Upper lobe of left lung (tissue), 6 donors: Measurements from ENCODE around the gene MACROH2A2. TPM values are rescaled to one million over a fixed set of nuclear protein-coding genes. Genes with fewer than 3 reads are reported as not detected.

Experiments used
- ATAC-seq, 2 donors: fragments of 200-7000 bp; cut with Tn5 transposase; one replicate each; pipeline ENCODE4 v1.9.1; 2022; ENCODE audit warnings: mild to moderate bottlenecking in 2 of 2, moderate library complexity in 2 of 2; ENCODE audit not compliant: low FRiP score in 2 of 2
- DNase-seq, 2 donors: peaks; one replicate each; pipeline ENCODE4 v3.0.0-alpha.2; 2019 to 2020
- H3K27ac ChIP-seq, 4 donors: fragments of 200-600 bp; sonication (generic); one replicate each; pipeline ENCODE4 v1.5.1; 2016 to 2019
- H3K27me3 ChIP-seq, 4 donors: fragments of 200-600 bp; sonication (generic); one replicate each; pipeline ENCODE4 v1.5.1; 2017 to 2019
- H3K36me3 ChIP-seq, 4 donors: fragments of 200-600 bp; sonication (generic); one replicate each; pipeline ENCODE4 v1.5.1; 2016 to 2019
- H3K4me1 ChIP-seq, 4 donors: fragments of 200-600 bp; sonication (generic); one replicate each; pipeline ENCODE4 v1.5.1; 2018 to 2019
- H3K4me3 ChIP-seq, 4 donors: fragments of 200-600 bp; sonication (generic); one replicate each; pipeline ENCODE4 v1.5.1; 2017 to 2019; ENCODE audit warnings: mild to moderate bottlenecking in 2 of 4, moderate library complexity in 1 of 4
- H3K9me3 ChIP-seq, 4 donors: fragments of 200-600 bp; sonication (generic); one replicate each; pipeline ENCODE4 v1.5.1; 2018 to 2019
- EP300 ChIP-seq, 4 donors: sonication (generic); formaldehyde crosslinking; IDR thresholded peaks; one replicate each; pipeline ENCODE4 v1.5.1; 2017; ENCODE audit warnings: antibody characterized with exemption in 4 of 4, control low read depth in 2 of 4
- POLR2A ChIP-seq, 4 donors: fragments of 450-650 bp; IDR thresholded peaks; one replicate each; pipeline ENCODE4 v1.5.1; 2016 to 2017; ENCODE audit warnings: antibody characterized with exemption in 4 of 4, mild to moderate bottlenecking in 2 of 4
- POLR2AphosphoS5 ChIP-seq, 2 donors: sonication (generic); formaldehyde crosslinking; IDR thresholded peaks; one replicate each; pipeline ENCODE4 v1.5.1; 2017; ENCODE audit warnings: antibody characterized with exemption in 2 of 2
- WGBS, 2 donors: methylation state at CpG; one replicate each; pipeline ENCODE4 v1.1.5; 2017 to 2018; 5-methylcytosine and 5-hydroxymethylcytosine counted together
- total RNA-seq, 6 donors: library from RNA; depleted of rRNA in 4 of 6; stranded (reverse); fragments of >200 nt in 4 of 6; gene quantifications; one replicate each; pipeline versions ENCODE4 v1.1.0 to v1.2.1, GENCODE V29; 2016 to 2021
- TF ChIP-seq, protein P1 (sequence below), 6 experiments: fragments of 450-650 bp in 4 of 6; fragments of 200-600 bp in 2 of 6; sonication (generic) in 2 of 6; IDR thresholded peaks; one replicate each; pipeline ENCODE4 v1.5.1; 2016 to 2019; ENCODE audit warnings: antibody characterized with exemption in 6 of 6
- donor health status: DM: no; HTN: no; CAD: no; lungs with moderate emphysema.
- donor health status: DM: no; HTN: yes; CAD: no; lungs with severe emphysema.

Gene MACROH2A2
- total RNA-seq = 10 to 100 TPM in 1 of 6 donors, 1 to 10 TPM in 5; 5.2 to 10.9 (median 7.1) TPM

DNA sequence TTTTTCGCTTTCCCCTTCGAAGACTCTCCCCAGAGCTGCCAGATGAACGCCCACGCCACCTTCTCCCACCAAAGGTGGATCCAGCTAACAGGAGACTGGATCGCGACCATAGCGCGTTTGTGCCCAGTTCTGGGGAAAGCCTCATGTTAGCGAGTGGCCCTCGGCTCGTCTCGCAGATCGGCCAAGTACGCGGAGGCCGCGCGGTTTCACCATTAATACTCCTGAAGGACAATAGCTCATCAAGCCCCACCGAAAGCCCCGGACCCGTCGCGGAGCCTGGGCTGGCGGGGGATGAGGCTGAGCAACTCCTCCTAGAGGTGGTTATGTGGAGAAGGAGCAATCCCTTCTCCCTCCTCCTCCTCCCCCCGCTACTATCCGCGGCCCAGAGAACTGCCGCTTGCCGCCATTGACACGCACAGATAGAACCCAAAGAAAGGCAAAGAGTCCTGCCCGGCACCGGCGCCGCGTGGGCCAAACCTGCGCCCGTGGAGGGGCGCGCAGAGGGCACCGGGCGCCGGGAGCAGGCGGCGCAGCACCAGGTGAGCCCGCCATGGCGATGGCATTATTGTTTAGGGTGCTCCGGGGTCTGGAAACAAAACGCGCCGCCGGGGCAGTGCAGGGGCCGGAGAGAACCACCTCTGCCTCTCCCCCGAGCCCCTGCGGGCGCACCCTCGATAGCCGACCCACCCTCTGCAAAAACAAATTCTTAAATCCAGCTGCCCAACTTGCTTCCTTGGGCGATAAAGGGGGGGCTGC lies at the start of gene MACROH2A2:
MACROH2A2 (plus strand) TSS at position 385 of the 756 bp plus-strand sequence. CDS start 22,813 bp downstream, outside the sequence.
- ATAC-seq (peak; percentile 75 to 90), DNase-seq (peak; percentile 46 to 86)
- WGBS, 2 donors = 1 to 3% methylated on average over 13 to 49 of the region's 58 CpGs
- H3K36me3 ChIP-seq = no peaks in the 10 kb centered on the region
- H3K4me1 ChIP-seq = peaks cover 0 to 26% (median 6%) of the 10 kb centered on the region in 4 donors
- peak within 1 kb of the TSS; percentile 71 to 79 (median 78) for H3K4me3 ChIP-seq
- TF ChIP-seq, protein P1, sequence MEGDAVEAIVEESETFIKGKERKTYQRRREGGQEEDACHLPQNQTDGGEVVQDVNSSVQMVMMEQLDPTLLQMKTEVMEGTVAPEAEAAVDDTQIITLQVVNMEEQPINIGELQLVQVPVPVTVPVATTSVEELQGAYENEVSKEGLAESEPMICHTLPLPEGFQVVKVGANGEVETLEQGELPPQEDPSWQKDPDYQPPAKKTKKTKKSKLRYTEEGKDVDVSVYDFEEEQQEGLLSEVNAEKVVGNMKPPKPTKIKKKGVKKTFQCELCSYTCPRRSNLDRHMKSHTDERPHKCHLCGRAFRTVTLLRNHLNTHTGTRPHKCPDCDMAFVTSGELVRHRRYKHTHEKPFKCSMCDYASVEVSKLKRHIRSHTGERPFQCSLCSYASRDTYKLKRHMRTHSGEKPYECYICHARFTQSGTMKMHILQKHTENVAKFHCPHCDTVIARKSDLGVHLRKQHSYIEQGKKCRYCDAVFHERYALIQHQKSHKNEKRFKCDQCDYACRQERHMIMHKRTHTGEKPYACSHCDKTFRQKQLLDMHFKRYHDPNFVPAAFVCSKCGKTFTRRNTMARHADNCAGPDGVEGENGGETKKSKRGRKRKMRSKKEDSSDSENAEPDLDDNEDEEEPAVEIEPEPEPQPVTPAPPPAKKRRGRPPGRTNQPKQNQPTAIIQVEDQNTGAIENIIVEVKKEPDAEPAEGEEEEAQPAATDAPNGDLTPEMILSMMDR (IDR thresholded peaks at IDR 0.05) = peak in 2 of 6 experiments; percentile 11 to 12
- TF ChIP-seq EP300 (IDR thresholded peaks at IDR 0.05) (no peak), POLR2AphosphoS5 (IDR thresholded peaks at IDR 0.05) (no peak), POLR2A (IDR thresholded peaks at IDR 0.05) (no peak)
- H3K27me3 ChIP-seq = peaks cover 0 to 12% (median 3%) of the 10 kb centered on the region in 4 donors
- H3K27ac ChIP-seq = peak within 1 kb of the TSS in 3 of 4 donors; percentile 4 to 68 (median 30)
- no peaks in the 10 kb centered on the region for H3K9me3 ChIP-seq

DNA sequence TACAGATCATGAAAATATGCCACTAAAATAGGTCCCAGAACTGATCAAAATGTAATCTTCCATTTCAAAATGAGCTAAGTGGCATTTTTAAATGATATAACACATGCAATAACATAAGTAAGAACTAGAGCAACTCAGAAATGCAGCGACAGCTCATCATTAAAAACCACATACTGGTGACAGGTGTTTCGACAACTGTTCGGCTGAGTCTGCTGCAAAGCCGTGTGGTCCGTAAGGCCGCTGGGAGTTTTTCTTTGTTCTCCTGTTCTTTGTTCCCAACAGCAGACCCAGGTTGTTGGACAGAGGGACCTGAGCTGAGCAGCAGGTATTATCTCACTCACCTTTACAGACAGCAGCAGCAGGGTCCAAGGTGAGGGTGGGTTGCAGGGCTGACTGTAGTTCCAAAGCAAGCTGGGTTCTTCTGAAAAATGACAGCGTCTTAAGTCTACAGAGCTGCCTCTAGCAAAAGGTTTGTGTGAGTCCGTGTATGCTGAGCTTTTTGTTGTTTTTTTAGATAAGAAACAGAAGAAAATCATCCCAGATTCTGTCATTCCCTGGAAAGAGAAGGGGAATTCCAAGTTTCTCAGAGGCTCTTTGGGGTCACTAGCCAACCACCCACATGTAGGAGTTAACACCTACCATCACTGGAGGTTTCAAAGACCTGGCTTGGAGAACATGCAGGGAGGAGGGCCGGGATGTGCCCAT lies 45.4 kb upstream of the MACROH2A2 start:
- no peak for DNase-seq
- 81 to 87% methylated on average over 9 of the region's 9 CpGs for WGBS, 2 donors

DNA sequence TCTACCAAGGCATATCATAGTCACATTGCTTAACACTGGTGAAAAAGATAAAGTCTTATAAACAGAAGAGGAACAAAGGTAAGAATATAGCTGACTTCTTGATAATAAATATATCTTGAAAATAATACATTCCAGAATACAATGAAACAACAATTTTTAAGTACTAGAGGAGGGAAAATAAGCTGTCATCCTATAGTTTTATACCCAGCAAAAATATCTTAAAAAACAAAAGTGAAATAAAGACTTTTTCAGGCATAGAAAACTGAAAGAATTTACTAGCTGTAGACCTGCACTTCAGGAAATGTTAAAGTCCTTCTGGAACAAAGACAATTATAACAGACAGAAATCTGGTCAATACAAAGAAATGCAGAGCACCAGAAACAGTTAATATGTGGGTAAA lies 21.4 kb upstream of the MACROH2A2 start:
- no peak overlapping the region for H3K27ac ChIP-seq
- no peak overlapping the region for H3K4me3 ChIP-seq
- H3K9me3 ChIP-seq = peaks cover 0 to 8% (median 2%) of the 10 kb centered on the region in 4 donors
- no peaks in the 10 kb centered on the region for H3K27me3 ChIP-seq
- TF ChIP-seq, protein P1 (IDR thresholded peaks at IDR 0.05) = no peak
- no peak for TF ChIP-seq POLR2AphosphoS5 (IDR thresholded peaks at IDR 0.05)
- no peak for TF ChIP-seq POLR2A (IDR thresholded peaks at IDR 0.05)
- no peak for TF ChIP-seq EP300 (IDR thresholded peaks at IDR 0.05)
- no peak for DNase-seq
- H3K4me1 ChIP-seq = no peaks in the 10 kb centered on the region
- ATAC-seq = no peak
- no peaks in the 10 kb centered on the region for H3K36me3 ChIP-seq

More for the DNA sequence above, 45.4 kb upstream of the MACROH2A2 start:
- Histone ChIP-seq H3K27me3 (no peaks in the 10 kb centered on the region), H3K27ac (no peak overlapping the region), H3K4me3 (no peak overlapping the region), H3K4me1 (no peaks in the 10 kb centered on the region), H3K36me3 (no peaks in the 10 kb centered on the region), H3K9me3 (no peaks in the 10 kb centered on the region)
- no peak for TF ChIP-seq POLR2A (IDR thresholded peaks at IDR 0.05)
- no peak for ATAC-seq

DNA sequence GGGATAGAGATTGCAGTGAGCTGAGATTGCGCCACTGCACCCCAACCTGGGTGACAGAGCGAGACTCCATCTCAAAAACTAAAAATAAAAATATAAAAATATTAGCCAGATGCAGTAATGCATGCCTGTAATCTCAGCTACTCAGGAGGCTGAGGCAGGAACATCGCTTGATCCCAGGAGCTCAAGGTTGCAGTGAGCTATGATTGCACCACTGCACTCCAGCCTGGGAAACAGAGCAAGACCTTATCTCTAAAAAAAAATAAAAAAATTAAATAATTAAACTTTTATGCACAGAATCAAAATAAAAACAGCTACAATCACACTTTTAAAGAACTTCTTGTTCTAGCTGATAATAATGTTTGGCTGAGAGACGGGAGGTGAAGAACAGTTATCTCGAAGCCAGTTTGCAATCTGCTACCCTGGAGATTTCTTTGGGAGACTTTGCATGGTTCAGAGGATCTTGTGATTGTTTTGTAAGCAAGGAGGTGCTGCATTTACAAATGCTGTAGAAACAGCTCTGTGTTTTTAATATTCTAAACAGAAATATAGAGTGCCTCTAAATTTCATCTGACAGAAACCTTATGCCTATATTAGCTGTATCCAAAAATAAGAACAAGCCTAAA lies 19.9 kb upstream of the MACROH2A2 start:
- no peak overlapping the region for H3K27ac ChIP-seq
- no peaks in the 10 kb centered on the region for H3K27me3 ChIP-seq
- TF ChIP-seq, protein P1 (IDR thresholded peaks at IDR 0.05) = no peak
- TF ChIP-seq EP300 (IDR thresholded peaks at IDR 0.05) (no peak), POLR2A (IDR thresholded peaks at IDR 0.05) (no peak), POLR2AphosphoS5 (IDR thresholded peaks at IDR 0.05) (no peak)
- H3K36me3 ChIP-seq = no peaks in the 10 kb centered on the region
- WGBS, 2 donors = 81 to 90% methylated on average over 5 of the region's 5 CpGs
- H3K4me1 ChIP-seq = no peaks in the 10 kb centered on the region
- ATAC-seq (no peak), DNase-seq (no peak)
- no peak overlapping the region for H3K4me3 ChIP-seq
- peaks cover 0 to 8% (median 2%) of the 10 kb centered on the region in 4 donors for H3K9me3 ChIP-seq

DNA sequence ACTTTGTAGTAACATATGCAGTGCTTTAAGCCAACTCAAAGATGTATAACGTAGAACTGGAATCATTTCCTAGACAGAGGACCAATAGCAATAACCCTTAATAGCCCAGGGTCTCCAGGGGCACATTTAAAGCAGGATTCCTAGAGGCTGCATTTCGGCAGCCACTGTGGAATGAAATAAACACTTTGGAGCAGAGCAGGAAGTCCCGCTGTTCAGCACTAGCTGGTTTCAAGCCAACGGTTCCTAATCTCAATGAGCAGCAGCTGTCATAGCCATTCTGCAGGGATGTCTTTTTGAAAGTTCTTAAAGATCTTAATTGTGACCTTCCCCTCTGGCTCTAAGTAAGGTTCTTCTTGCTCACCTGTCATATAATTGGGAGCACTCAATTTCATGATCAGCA lies 18.4 kb upstream of the MACROH2A2 start:
- WGBS, 2 donors = 10 to 12% methylated on average over 4 of the region's 4 CpGs
- peaks cover 0 to 8% (median 2%) of the 10 kb centered on the region in 4 donors for H3K9me3 ChIP-seq
- no peaks in the 10 kb centered on the region for H3K27me3 ChIP-seq
- H3K4me3 ChIP-seq = no peak overlapping the region
- H3K4me1 ChIP-seq = no peaks in the 10 kb centered on the region
- no peak overlapping the region for H3K27ac ChIP-seq
- H3K36me3 ChIP-seq = no peaks in the 10 kb centered on the region
- no peak for ATAC-seq
- DNase-seq = no peak
- TF ChIP-seq EP300 (IDR thresholded peaks at IDR 0.05) = no peak
- no peak for TF ChIP-seq POLR2A (IDR thresholded peaks at IDR 0.05)
- TF ChIP-seq, protein P1 (IDR thresholded peaks at IDR 0.05) = no peak
- TF ChIP-seq POLR2AphosphoS5 (IDR thresholded peaks at IDR 0.05) = no peak
